ENCODE measurements around the gene VWA8.

Gene VWA8

GRCh38 chr13:41802684-41803444 lies 158.0 kb downstream of the VWA8 start:
- DNase-seq (ENCODE audit: low read depth in 2 of 2), result no peak

GRCh38 chr13:41802043-41802683 lies 158.7 kb downstream of the VWA8 start:
- no peak for DNase-seq (ENCODE audit: low read depth in 2 of 2)

DNA sequence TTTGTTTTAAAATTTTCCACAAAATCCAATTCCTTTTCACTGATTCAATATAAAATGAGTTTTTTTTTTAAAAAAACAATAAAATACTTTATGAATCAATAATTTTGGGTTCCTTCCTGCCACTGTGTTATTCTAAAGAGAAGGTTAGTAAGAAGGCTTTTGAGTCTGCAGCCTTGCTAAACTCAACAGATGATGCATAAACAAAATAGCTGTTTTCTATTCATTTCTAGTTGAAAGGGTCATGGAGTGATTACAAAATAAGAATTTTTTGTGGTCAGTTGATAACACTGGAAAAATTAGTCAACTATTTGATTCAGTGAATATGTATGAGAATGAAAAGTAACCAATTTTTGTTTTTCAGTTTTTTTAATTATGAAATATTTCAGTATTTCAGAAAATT lies 169.9 kb downstream of the VWA8 start:
- DNase-seq (ENCODE audit: low read depth in 2 of 2), result no peak

DNA sequence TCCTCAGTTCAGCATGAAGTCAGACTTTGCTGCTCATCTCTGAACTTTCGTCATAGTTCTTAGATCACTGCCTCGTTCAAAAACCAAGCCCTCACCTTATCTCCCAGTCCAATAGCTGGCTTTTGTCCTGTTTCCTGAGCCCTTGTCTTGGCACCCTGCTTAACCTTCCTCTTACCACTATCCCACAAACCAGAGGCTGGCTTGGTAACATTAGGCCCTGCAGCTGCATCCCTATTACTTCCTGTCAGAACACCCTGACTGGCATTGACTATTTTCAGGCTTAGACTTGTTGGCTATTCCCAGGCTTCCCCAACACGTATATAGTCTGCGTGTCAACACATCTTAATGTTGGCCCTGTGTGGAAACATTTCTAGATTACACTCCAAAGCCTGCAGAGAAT lies 172.4 kb downstream of the VWA8 start:
- no peak for DNase-seq (ENCODE audit: low read depth in 2 of 2)

DNA sequence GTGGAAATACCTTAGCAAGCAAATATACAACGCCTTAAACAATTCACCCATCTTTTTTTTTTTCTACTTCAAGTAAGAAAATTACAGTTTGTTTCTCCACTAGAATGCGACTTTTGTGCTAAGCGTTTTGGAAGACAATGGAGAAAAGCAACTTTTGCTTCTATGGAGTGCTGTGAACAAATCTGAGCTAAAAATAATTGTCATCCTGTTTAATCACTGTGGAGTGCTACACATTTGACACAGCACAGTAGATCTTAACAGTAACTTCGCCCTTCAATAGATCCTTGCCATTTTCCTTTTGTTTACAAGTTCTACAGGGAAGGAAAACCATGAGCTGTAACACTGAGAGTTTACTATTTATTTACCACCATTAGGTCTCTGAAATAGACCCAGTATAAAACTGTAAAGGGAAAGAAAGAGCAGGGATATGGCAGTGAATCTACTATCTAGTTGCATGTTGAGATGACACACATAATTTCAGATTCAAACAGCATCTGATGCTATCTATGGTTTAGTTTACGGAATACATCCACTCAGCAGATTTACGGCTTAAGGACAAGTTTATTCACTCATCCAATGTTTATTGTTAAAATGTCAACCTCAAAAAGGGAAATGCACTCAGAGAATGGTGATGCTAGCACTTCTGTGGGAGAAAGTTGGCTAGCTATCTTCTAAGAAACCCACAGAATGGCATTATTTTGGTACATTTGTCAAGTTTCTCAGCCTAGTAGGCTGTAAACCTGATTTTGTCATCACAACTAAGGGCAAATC lies 175.3 kb downstream of the VWA8 start:
- no peak for DNase-seq (ENCODE audit: low read depth in 2 of 2)

DNA sequence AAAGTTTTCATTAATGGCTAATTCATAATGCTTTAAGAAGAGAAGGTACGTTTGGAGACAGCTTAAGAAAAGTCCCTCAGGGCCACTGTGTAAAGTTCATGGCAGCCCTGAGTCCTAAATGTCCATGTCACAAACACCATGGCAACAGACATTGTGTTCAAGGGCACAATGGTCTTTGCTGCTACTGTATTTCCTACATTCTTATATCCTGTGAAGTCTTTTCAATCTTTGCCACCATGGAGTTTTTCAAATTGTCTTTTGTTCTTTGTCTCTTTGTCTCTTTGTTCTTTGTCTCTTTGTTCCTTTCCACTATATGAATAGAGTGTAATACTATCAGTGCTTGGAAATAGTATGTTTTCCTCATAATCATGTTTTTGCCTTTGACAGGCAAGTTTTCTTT lies 178.8 kb downstream of the VWA8 start:
- no peak for DNase-seq (ENCODE audit: low read depth in 2 of 2)

GRCh38 chr13:41780715-41781706 lies 179.9 kb downstream of the VWA8 start:
- no peak for DNase-seq (ENCODE audit: low read depth in 2 of 2)

- no peak for DNase-seq (ENCODE audit: low read depth in 2 of 2)
Observed at GRCh38 chr13:41775251-41775650, 185.7 kb downstream of the VWA8 start.

GRCh38 chr13:41774605-41775218 lies 186.2 kb downstream of the VWA8 start:
- no peak for DNase-seq (ENCODE audit: low read depth in 2 of 2)

GRCh38 chr13:41767801-41768200 lies 193.1 kb downstream of the VWA8 start:
- DNase-seq (ENCODE audit: low read depth in 2 of 2), result no peak

GRCh38 chr13:41766439-41766838 lies 194.5 kb downstream of the VWA8 start:
- no peak for DNase-seq (ENCODE audit: low read depth in 2 of 2)

DNA sequence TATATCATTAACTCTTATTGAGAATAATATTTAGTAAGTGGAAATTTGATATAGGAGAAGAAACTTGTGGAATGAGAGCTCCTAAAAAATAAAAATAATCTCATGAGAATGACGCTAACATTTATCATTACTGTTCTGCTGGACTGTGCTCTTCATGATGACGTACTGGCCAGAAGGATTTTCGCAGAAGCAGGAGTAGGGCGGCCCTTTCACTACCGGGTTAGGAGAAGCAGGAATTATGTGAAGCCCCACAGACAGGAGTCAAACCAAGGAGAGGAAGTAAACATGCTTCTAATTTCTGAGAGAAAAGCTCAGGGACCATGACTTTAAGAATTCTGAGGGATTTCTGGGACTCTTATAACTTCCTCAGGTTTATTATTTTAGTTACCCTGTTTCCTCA lies 195.1 kb downstream of the VWA8 start:
- DNase-seq (ENCODE audit: low read depth in 2 of 2), result no peak

DNA sequence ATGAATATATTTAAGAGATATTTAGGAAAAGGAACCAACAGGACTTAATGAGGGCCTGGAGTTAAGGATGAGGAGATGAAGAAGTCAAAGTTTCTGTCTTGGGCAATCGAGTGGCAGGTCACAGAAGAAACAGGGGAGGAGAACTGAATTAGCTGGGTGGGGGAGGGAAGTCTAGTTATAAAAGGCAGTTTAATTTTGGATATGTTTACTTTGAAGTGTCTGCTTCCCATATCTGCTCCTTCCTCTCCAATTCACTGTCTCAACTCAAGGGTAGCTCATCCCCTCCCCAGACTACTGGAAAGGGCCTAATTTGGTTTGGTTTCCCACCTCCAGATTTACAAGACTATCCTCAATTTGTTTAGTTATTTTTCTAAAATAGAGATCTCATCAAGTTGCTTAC lies 195.9 kb downstream of the VWA8 start:
- no peak for DNase-seq (ENCODE audit: low read depth in 2 of 2)

GRCh38 chr13:41764558-41764957 lies 196.4 kb downstream of the VWA8 start:
- no peak for DNase-seq (ENCODE audit: low read depth in 2 of 2)

GRCh38 chr13:41763782-41764181 lies 197.1 kb downstream of the VWA8 start:
- no peak for DNase-seq (ENCODE audit: low read depth in 2 of 2)

DNA sequence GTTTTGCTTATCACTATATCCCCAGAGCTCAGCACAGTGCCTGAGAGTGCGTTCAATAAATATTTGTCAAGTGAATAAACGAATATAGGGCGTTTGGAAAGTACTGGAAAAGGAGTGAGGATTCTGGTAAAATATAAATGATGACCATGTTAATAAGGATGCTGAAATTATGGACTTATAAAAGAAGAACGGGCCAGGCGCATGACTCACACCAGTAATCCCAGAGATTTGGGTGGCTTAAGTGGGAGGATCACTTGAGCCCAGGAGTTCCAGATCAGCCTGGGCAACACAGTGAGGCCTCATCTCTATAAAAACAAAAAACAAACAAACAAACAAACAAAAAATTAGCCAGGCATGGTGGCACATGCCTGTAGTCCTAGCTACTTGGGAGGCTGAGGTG lies 198.1 kb downstream of the VWA8 start:
- no peak for DNase-seq (ENCODE audit: low read depth in 2 of 2)

DNA sequence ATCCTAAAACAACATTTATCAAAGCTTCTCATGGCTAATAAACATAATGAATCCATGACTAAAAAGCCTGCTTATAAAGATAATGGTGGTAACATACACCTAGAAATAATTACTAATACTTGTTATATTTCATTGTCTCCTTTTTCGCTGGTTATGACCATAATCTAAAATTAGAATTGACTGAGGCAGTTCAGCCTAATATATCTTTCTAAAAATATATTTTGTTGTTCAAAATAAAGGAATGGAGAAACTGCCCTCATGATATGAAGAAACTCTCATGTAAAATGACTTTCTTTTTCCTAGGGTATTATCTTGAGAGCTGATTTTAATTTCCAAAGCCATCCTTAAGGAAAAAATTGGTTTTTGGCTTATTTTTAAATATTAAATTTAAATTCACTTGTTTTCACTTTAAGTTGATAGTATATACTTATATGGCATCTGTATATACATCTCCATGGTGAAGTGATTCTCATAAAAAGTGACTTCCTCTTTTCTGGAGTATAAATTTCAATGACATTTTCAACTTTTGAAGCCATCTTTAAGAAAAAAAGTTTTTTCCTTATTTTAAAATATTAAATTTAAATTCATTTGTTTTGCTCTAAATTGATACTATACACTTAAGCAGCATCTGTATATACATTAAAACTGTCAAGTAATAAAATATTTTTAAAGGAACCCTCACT lies 204.6 kb downstream of the VWA8 start:
- no peak for DNase-seq (ENCODE audit: low read depth in 2 of 2)

DNA sequence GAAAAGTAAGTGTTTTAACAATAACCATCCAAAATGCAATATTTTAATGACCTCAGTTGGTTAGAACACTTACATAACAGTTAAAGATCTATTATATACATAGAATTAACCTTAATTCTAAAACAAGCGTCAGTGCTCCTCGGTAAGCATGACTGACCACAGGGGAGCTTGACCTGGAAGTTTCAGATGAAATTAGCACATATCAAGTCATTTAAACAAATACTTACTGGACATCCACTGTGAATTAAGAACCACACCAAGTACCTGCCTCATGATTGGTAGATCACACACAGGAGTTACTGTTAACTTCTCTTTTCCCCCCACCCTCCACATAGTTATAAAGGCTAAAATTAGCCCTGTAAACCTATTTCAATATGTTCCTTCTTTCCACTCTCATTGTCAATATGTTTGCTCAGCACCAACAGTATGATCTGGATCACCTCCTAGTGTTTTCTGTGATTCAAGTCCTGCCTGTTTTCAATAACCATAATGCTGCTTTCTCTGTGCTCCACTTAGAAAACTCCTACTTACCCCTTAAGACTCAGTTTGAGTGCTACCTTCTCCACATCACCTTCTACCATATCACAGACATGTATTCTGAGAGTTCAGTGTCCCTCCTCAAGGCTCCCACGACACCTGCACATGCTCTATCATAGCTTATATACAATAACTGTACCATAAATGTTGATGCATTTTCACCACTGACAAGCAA lies 209.0 kb downstream of the VWA8 start:
- no peak for DNase-seq (ENCODE audit: low read depth in 2 of 2)

- DNase-seq (ENCODE audit: low read depth in 2 of 2), result no peak
Observed at GRCh38 chr13:41751277-41751676, 209.6 kb downstream of the VWA8 start.

DNA sequence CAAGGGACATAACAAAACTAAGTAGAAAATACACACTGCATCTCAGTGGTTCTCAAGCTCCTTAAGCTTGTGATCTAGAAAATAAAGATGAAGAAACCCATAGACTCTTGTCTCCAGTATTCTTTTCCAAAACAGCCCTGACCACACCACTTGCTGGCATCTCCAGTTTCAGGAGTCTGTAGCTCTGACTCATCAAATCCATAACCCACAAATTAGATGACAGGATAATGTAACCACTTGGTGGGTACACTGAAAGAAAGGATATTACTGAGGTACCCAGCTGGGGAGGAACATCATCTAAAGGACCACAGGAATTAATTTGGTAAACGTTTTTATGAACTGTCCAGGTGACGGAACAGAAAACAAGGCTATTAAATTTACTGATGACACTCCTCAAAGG lies 214.7 kb downstream of the VWA8 start:
- no peak for DNase-seq (ENCODE audit: low read depth in 2 of 2)
